Epithelial cell of esophagus (primary cell): Measurements from ENCODE around the gene SLC12A5.

Experiments used
- DNase-seq: peaks from one replicate; pipeline ENCODE4 v3.0.0; 2010; ENCODE audit warnings: low read depth
- H3K4me3 ChIP-seq: 2 replicates; pipeline ENCODE4 v1.5.1; 2011; ENCODE audit warnings: mild to moderate bottlenecking, low read length, control low read depth
- TF ChIP-seq, protein P1 (sequence below): IDR thresholded peaks from 2 replicates; pipeline ENCODE4 v1.5.1; 2011; ENCODE audit warnings: low read depth, mild to moderate bottlenecking, low read length, control low read depth, inconsistent platforms; ENCODE audit not compliant: insufficient read depth; ENCODE audit errors: missing control alignments

The SLC12A5 gene

GRCh38 chr20:46021361-46022359 lies 7.4 kb upstream of the SLC12A5 start:
- DNase-seq = peak; percentile 37
- TF ChIP-seq, protein P1, sequence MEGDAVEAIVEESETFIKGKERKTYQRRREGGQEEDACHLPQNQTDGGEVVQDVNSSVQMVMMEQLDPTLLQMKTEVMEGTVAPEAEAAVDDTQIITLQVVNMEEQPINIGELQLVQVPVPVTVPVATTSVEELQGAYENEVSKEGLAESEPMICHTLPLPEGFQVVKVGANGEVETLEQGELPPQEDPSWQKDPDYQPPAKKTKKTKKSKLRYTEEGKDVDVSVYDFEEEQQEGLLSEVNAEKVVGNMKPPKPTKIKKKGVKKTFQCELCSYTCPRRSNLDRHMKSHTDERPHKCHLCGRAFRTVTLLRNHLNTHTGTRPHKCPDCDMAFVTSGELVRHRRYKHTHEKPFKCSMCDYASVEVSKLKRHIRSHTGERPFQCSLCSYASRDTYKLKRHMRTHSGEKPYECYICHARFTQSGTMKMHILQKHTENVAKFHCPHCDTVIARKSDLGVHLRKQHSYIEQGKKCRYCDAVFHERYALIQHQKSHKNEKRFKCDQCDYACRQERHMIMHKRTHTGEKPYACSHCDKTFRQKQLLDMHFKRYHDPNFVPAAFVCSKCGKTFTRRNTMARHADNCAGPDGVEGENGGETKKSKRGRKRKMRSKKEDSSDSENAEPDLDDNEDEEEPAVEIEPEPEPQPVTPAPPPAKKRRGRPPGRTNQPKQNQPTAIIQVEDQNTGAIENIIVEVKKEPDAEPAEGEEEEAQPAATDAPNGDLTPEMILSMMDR = no peak
- peak overlapping the region; percentile 44 for H3K4me3 ChIP-seq

- DNase-seq = peak; percentile 49
- peak overlapping the region; percentile 2 for H3K4me3 ChIP-seq
- TF ChIP-seq, protein P1 = peak; percentile 69
Measured at GRCh38 chr20:46022411-46023147, 6.4 kb upstream of the SLC12A5 start.

- no peak for DNase-seq
- TF ChIP-seq, protein P1 = no peak
- H3K4me3 ChIP-seq = no peak overlapping the region
Measured at GRCh38 chr20:46023148-46023484, 5.9 kb upstream of the SLC12A5 start.

DNA sequence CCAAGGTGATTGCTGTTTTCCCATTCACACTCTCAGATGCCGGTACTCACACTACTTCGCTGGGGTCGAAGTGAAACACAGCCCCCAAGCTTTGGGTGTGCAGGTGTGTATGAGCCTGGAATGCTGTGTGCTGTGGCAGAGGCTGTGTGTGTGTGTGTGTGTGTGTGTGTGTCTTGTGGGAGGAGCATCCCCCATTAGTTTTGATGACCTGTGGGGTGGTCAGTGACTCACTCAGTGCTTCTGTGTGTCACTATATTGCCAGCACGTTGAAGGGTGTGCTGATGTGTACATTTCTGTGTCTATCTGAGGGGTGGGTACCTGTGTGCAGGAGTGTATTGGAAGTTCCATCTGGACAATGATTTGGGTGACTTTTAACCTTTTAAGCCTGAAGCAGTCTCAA lies 5.0 kb upstream of the SLC12A5 start:
- no peak overlapping the region for H3K4me3 ChIP-seq
- DNase-seq = peak; percentile 41
- TF ChIP-seq, protein P1 = no peak

DNA sequence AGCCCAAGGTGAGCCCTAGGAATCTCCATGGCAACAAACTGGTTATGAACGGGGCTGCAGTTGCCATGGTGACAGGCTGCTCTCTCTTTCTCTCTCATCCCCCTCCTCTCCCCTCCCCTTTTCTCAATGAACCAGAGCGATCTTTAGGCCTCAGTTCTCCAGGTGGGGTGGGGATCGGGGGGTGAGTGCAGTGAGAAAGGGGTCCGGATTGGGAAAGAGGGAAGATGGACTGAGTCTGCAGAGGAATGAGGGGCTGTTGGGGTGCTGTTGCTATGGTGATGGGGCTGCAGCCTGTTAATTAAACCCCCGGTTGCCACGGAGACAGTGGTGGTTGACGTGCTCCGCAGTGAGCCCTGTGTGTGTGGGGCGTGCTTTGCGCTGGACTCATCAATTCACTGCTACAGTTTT lies 3.6 kb upstream of the SLC12A5 start:
- no peak for DNase-seq
- no peak overlapping the region for H3K4me3 ChIP-seq
- TF ChIP-seq, protein P1 = no peak

GRCh38 chr20:46027245-46027853 lies 1.7 kb upstream of the SLC12A5 start:
- TF ChIP-seq, protein P1 = no peak
- H3K4me3 ChIP-seq = no peak overlapping the region
- peak; percentile 73 for DNase-seq
